GM12875 (cell line): Measurements from ENCODE around the gene GARIN5B.

ENCODE experiments used
- H3K4me3 ChIP-seq: one replicate; pipeline ENCODE4 v1.5.1; 2011; ENCODE audit warnings: low read depth, low read length, control low read depth
- TF ChIP-seq, protein P1 (sequence below): IDR thresholded peaks from 2 replicates; pipeline ENCODE4 v1.5.1; 2011; ENCODE audit warnings: low read depth, mild to moderate bottlenecking, control low read depth, inconsistent platforms, low read length, moderate library complexity, borderline replicate concordance; ENCODE audit not compliant: insufficient read depth

GARIN5B gene

GRCh38 chr19:55366790-55367189 lies 3.7 kb upstream of the GARIN5B start:
- TF ChIP-seq, protein P1, sequence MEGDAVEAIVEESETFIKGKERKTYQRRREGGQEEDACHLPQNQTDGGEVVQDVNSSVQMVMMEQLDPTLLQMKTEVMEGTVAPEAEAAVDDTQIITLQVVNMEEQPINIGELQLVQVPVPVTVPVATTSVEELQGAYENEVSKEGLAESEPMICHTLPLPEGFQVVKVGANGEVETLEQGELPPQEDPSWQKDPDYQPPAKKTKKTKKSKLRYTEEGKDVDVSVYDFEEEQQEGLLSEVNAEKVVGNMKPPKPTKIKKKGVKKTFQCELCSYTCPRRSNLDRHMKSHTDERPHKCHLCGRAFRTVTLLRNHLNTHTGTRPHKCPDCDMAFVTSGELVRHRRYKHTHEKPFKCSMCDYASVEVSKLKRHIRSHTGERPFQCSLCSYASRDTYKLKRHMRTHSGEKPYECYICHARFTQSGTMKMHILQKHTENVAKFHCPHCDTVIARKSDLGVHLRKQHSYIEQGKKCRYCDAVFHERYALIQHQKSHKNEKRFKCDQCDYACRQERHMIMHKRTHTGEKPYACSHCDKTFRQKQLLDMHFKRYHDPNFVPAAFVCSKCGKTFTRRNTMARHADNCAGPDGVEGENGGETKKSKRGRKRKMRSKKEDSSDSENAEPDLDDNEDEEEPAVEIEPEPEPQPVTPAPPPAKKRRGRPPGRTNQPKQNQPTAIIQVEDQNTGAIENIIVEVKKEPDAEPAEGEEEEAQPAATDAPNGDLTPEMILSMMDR, result no peak
- H3K4me3 ChIP-seq, result no peak overlapping the region

GRCh38 chr19:55365964-55366363 lies 2.9 kb upstream of the GARIN5B start:
- H3K4me3 ChIP-seq, result no peak overlapping the region
- TF ChIP-seq, protein P1, result no peak

GRCh38 chr19:55365245-55365644 lies 2.2 kb upstream of the GARIN5B start:
- TF ChIP-seq, protein P1, result no peak
- no peak overlapping the region for H3K4me3 ChIP-seq

DNA sequence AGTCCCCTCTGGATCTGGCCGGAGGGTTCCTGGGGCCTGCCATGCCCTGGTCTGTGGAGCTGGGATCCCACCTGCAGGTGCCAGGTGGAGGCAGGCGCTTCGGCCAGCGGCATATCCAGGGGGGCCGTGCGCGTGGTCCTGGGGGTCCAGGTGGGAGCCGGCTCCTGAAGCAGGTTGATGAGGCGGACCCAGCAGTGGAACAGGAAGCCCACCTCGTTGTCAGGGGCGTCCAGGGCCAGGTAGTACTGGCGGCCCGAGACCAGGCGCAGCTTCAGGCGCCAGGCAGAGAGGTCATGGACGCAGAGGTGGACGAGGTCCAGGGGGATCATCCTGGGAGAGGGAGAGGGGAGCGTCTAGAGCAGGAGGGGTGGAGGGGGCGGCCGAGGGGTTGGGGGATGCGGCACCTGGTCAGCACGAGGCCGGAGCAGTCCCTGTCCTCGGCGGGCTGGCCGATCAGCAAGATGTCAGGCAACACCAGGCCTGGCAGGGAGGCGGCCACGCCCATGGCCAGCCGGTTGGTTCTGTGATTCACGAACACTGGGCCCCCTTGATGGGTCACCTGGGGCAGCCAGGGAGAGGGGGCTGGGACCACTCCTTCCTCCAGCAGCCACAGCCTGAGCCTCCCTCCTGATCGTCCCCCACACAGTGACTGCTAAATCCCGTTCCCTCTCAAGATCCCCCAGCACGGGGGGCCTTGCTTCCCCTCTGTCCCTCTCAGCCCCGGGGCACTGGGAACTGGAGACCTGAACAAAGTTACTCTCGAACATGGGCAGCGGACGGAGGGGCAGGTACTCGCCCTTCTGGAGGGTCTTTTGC lies 678 bp downstream of the GARIN5B start:
- TF ChIP-seq, protein P1, result no peak
- no peak overlapping the region for H3K4me3 ChIP-seq

GRCh38 chr19:55360902-55361301 lies 2.2 kb downstream of the GARIN5B start:
- no peak overlapping the region for H3K4me3 ChIP-seq
- TF ChIP-seq, protein P1, result no peak

DNA sequence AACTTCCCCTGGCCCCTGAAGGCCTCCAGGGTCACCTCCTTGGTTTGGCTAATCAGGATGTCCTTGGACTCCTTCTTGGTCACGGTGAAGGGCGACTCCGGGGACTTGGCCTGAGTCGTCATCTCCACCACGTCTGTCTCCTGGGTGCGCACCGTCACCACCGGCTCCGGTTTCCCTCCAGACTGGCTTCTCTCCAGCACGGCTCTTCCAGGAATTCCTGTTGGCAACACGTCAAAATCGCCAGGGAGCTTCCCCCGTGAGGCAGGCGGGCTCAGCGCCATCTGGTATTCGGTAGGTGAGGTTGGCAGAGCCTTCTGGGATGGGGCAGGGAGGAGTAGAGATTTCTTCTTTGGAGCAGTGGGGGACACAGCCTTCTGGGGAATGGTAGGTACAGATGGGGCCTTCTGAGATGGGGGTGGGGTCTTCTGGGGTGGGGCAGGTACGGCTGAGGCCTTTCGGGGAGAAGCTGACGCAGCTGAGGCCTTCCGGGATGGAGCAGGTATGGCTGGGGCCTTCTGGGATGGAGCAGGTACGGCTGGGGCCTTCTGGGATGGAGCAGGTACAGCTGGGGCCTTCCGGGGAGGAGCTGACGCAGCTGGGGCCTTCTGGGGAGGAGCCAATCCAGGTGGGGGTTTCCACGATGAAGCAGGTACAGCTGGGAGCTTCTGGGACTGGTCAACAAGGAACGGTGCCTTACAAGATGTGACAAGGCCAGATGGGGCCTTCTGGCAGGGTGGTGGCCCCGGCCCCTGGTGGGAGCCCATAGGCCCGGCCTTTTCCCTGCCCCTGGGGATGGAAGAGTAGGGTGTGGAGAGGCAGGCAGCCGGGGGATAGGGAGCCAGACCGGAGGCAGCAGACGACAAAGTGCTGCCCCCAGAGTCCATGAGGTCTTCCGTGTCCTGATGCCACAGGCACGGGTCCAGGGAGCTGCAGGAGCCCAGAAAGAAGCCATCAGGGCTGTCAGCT lies 3.8 kb downstream of the GARIN5B start:
- H3K4me3 ChIP-seq, result no peak overlapping the region
- TF ChIP-seq, protein P1, result no peak
